ENCODE results near the gene SLC25A44. TPM values are rescaled to one million over a fixed set of nuclear protein-coding genes. Genes with fewer than 3 reads are reported as not detected.
A peak's percentile ranks its signal among the peaks of the same experiment; 100 is the strongest.
"Not testable (repeated sequence)": the region's sequence is repeated elsewhere in the genome, so short reads cannot be mapped to it uniquely, and the experiment has no call there.

SLC25A44 gene
- total and polyA plus RNA-seq, 2 experiments from 2014 or later = 14.3 to 15.4 TPM

DNA sequence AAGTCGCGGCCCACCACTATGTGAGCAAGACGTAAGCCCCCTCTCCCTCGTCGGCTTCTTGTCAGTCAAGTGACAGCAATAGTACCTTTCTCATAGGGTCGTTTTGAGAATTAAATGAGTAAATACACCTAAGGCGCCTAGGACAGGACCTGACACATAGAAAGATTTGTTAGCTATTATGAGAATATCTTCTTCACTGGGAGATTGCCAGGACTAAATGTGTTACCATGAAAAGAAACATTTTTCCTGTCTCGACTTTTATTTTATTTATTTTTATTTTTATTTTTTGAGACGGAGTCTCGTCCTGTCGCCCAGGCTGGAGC, 19.7 kb downstream of the SLC25A44 start:
- Histone ChIP-seq H3K9me3 (ENCODE audit: low read depth) (no peaks in the 10 kb centered on the region), H3K9me2 (ENCODE audit: insufficient read depth) (no peaks in the 10 kb centered on the region), H3K9ac (peak overlapping the region; percentile 94), H2AFZ (peak overlapping the region; percentile 83), H3K4me1 (ENCODE audit: insufficient read depth) (peaks cover 28% of the 10 kb centered on the region), H3K27ac (peak overlapping the region; percentile 91), H3K27me3 (replicated peaks; ENCODE audit: insufficient read depth) (no peaks in the 10 kb centered on the region), H4K20me1 (ENCODE audit: insufficient read depth) (no peaks in the 10 kb centered on the region), H3K4me2 (ENCODE audit: unreplicated experiment) (peak overlapping the region; percentile 100), H3K79me2 (ENCODE audit: insufficient read depth) (peaks cover 34% of the 10 kb centered on the region), H3K4me3 (peak overlapping the region; percentile 93), H3K36me3 (ENCODE audit: low read depth) (no peaks in the 10 kb centered on the region; the same call in 1 of the 2 replicates), H3F3A (ENCODE audit: insufficient read depth) (peaks cover 25% of the 10 kb centered on the region)
- TF ChIP-seq EZH2phosphoT487 (IDR thresholded peaks at IDR 0.05; ENCODE audit: insufficient read depth, low read depth) (no peak), EZH2 (IDR thresholded peaks at IDR 0.05; ENCODE audit: insufficient read depth, poor library complexity, severe bottlenecking) (no peak)
- WGBS, 2 experiments (ENCODE audit: low coverage in 1 of 2, low lambda C conversion rate in 2 of 2, missing lambda C conversion rate in 2 of 2) = 13% methylated on average over 11 of the region's 11 CpGs
- in situ Hi-C loops (cut with MboI) = no loop called here
- DNase-seq = no peak

DNA sequence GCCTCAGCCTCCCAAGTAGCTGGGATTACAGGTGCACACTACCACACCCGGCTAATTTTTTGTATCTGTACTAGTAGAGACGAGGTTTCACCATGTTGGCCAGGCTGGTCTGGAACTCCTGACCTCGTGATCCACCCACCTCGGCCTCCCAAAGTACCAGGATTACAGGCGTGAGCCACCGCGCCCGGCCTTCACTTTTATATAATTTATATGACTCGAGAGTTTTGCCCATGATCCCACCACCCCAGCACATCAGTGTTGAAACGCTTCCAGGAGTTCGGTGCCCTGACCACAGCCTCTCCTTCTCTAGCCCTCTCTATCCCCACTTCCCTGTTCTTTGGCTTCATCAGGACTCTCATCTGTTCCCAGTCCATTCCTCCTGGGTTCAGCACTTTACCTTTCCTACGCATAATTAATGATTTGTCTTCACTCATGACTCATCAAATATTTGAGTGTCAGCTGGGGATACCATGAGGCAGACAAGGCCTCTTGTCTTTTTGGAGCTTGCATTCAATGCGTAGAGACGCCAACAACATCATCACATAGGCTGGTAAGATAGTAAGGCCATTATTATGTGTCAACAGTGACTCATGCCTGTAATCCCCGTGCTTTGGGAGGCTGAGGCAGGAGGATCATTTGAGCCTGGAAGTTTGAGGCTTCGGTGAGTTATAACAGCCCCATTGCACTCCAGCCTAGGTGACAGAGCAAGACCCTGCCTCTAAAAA, 20.3 kb downstream of the SLC25A44 start:
- Histone ChIP-seq H3K9me2 (ENCODE audit: insufficient read depth) (no peaks in the 10 kb centered on the region), H3F3A (ENCODE audit: insufficient read depth) (peaks cover 25% of the 10 kb centered on the region), H4K20me1 (ENCODE audit: insufficient read depth) (no peaks in the 10 kb centered on the region), H2AFZ (no peak overlapping the region), H3K9ac (peak overlapping the region; percentile 94), H3K4me1 (ENCODE audit: insufficient read depth) (peaks cover 28% of the 10 kb centered on the region), H3K79me2 (ENCODE audit: insufficient read depth) (peaks cover 34% of the 10 kb centered on the region), H3K27me3 (replicated peaks; ENCODE audit: insufficient read depth) (no peaks in the 10 kb centered on the region), H3K36me3 (ENCODE audit: low read depth) (no peaks in the 10 kb centered on the region; the same call in 1 of the 2 replicates), H3K4me2 (ENCODE audit: unreplicated experiment) (peak overlapping the region; percentile 100), H3K9me3 (ENCODE audit: low read depth) (no peaks in the 10 kb centered on the region), H3K27ac (peak overlapping the region; percentile 91), H3K4me3 (peak overlapping the region; percentile 93)
- DNase-seq = peak; percentile 59
- 81 to 85% methylated on average over 16 of the region's 16 CpGs for WGBS, 2 experiments (ENCODE audit: low coverage in 1 of 2, low lambda C conversion rate in 2 of 2, missing lambda C conversion rate in 2 of 2)
- TF ChIP-seq EZH2phosphoT487 (IDR thresholded peaks at IDR 0.05; ENCODE audit: insufficient read depth, low read depth) (no peak), EZH2 (IDR thresholded peaks at IDR 0.05; ENCODE audit: insufficient read depth, poor library complexity, severe bottlenecking) (no peak)
- in situ Hi-C loops (cut with MboI) = no loop called here

DNA sequence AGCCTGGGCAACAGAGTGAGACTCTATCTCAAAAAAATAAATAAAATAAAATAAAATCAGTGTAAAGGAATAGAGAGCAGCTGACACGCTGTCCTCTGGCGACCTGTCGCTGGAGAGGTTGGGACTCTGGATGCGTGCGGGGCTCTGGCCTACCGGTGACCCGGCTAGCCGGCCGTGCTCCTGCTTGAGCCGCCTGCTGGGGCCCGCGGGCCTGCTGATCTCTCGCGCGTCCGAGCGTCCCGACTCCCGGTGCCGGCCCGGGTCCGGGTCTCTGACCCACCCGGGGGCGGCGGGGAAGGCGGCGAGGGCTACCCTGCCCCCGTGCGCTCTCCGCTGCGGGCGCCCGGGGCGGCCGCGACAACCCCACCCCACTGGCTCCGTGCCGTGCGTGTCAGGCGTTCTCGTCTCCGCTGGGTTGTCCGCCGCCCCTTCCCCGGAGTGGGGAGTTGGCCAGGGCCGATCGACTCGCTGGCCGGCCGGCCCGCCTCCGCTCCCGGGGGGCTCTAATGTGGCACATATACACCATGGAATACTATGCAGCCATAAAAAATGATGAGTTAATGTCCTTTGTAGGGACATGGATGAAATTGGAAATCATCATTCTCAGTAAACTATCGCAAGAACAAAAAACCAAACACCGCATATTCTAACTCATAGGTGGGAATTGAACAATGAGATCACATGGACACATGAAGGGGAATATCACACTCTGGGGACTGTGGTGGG, 22.6 kb downstream of the SLC25A44 start:
- H3K9me3 ChIP-seq (ENCODE audit: low read depth); in situ Hi-C loops (cut with MboI); H3K27me3 ChIP-seq (replicated peaks; ENCODE audit: insufficient read depth); H3K4me3 ChIP-seq; H2AFZ ChIP-seq; H3K9ac ChIP-seq; H3K27ac ChIP-seq; H3K36me3 ChIP-seq (ENCODE audit: low read depth); H4K20me1 ChIP-seq (ENCODE audit: insufficient read depth); H3K4me2 ChIP-seq (ENCODE audit: unreplicated experiment); DNase-seq; H3K9me2 ChIP-seq (ENCODE audit: insufficient read depth): not testable (repeated sequence)
- 80 to 92% methylated on average over 42 to 54 of the region's 55 CpGs for WGBS, 2 experiments (ENCODE audit: low coverage in 1 of 2, low lambda C conversion rate in 2 of 2, missing lambda C conversion rate in 2 of 2)
- Histone ChIP-seq H3K79me2 (ENCODE audit: insufficient read depth) (peaks cover 56% of the 10 kb centered on the region), H3F3A (ENCODE audit: insufficient read depth) (peaks cover 25% of the 10 kb centered on the region), H3K4me1 (ENCODE audit: insufficient read depth) (peaks cover 28% of the 10 kb centered on the region)

DNA sequence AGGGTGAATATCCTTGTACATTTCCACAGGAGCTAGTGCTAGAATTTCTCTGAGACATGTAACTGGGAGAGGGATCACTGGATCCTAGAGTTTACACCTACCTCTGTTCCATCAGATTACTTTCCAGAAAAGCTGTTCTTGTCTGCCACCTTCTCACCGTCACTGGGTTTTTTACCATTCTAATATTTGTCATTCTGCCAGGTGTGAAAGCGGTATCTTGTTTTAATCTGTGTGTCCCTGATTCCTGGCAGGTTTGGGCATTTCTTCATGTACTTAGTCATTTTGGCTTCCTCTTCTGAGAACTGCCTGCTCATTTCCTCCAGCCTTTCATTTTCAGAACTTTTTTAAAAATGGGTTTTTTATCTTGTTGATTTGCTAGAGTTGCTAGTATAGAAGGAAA, 24.0 kb downstream of the SLC25A44 start:
- in situ Hi-C loops (cut with MboI) = no loop called here
- 2 to 9% methylated on average over 2 of the region's 2 CpGs for WGBS, 2 experiments (ENCODE audit: low coverage in 1 of 2, low lambda C conversion rate in 2 of 2, missing lambda C conversion rate in 2 of 2)
- Histone ChIP-seq H3K27me3 (replicated peaks; ENCODE audit: insufficient read depth) (no peaks in the 10 kb centered on the region), H3K9me3 (ENCODE audit: low read depth) (no peaks in the 10 kb centered on the region), H2AFZ (no peak overlapping the region), H4K20me1 (ENCODE audit: insufficient read depth) (no peaks in the 10 kb centered on the region), H3K27ac (peak overlapping the region; percentile 63), H3K79me2 (ENCODE audit: insufficient read depth) (peaks cover 58% of the 10 kb centered on the region), H3F3A (ENCODE audit: insufficient read depth) (peaks cover 18% of the 10 kb centered on the region), H3K9ac (peak overlapping the region; percentile 46), H3K36me3 (ENCODE audit: low read depth) (no peaks in the 10 kb centered on the region; the same call in 1 of the 2 replicates), H3K4me3 (peak overlapping the region; percentile 3; the same call in 1 of the 2 replicates), H3K4me2 (ENCODE audit: unreplicated experiment) (peak overlapping the region; percentile 58), H3K4me1 (ENCODE audit: insufficient read depth) (peaks cover 25% of the 10 kb centered on the region), H3K9me2 (ENCODE audit: insufficient read depth) (no peaks in the 10 kb centered on the region)
- TF ChIP-seq EZH2phosphoT487 (IDR thresholded peaks at IDR 0.05; ENCODE audit: insufficient read depth, low read depth) (no peak), EZH2 (IDR thresholded peaks at IDR 0.05; ENCODE audit: insufficient read depth, poor library complexity, severe bottlenecking) (no peak)
- DNase-seq = peak; percentile 84
